ENCODE measurements around the gene TRPV5.

TRPV5 gene

GRCh38 chr7:142885311-142886230 lies 48.0 kb downstream of the TRPV5 start, which contains the start of gene TRPV6:
TSS of gene TRPV6 (minus strand) at chr7:142885745.
- no peak for DNase-seq (ENCODE audit: low read depth)

GRCh38 chr7:142884286-142884640 lies 49.3 kb downstream of the TRPV5 start:
- no peak for DNase-seq (ENCODE audit: low read depth)

- DNase-seq (ENCODE audit: low read depth): no peak
Measured at GRCh38 chr7:142883571-142884285, 49.8 kb downstream of the TRPV5 start.

DNA sequence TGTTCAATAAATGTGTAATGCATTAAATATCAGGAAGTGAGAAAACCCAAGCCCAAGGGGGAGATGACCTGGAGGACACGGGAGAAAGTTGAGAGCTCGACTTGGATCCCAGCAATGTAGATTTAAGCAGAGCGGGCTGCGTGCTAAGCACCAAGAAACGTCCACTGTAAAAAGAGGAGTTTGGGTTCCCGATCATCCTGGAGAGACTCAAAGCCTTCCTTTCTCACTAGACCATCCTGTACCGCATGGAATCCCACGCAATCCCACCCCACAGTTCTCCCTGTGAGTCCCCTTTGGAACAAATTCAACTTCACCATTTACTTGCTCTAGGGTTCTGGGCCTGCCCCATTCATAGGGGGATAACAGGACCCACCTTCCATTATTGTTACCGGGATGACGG lies 50.4 kb downstream of the TRPV5 start:
- no peak for DNase-seq (ENCODE audit: low read depth)

GRCh38 chr7:142882338-142882678 lies 51.2 kb downstream of the TRPV5 start:
- no peak for DNase-seq (ENCODE audit: low read depth)

GRCh38 chr7:142881586-142882337 lies 51.8 kb downstream of the TRPV5 start:
- DNase-seq (ENCODE audit: low read depth): no peak

GRCh38 chr7:142880876-142881505 lies 52.6 kb downstream of the TRPV5 start:
- peak; percentile 3 for DNase-seq (ENCODE audit: low read depth)

GRCh38 chr7:142879060-142879459 lies 54.5 kb downstream of the TRPV5 start:
- DNase-seq (ENCODE audit: low read depth): no peak

DNA sequence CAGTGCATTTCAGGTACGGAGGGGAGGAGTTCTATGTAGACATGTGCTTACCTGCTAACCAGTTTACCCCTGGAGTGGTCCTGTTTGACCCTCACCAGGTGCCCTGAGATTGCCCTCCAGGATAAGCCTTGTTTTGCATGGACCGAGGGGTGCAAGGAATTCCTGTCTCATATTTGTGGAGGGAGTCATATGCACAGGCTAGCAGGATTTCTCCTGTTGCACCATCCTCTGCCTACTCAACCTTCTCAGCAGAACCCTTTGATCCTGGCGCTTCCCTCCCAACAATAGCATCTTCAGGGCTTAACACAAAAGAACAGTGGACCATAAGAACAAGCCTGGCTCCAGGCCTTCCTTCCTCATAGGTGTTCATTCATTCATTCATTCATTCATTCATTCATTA lies 55.2 kb downstream of the TRPV5 start:
- no peak for DNase-seq (ENCODE audit: low read depth)

GRCh38 chr7:142876991-142877910 lies 56.3 kb downstream of the TRPV5 start:
- DNase-seq (ENCODE audit: low read depth): no peak

- no peak for DNase-seq (ENCODE audit: low read depth)
Measured at GRCh38 chr7:142876236-142876960, 57.1 kb downstream of the TRPV5 start.

DNA sequence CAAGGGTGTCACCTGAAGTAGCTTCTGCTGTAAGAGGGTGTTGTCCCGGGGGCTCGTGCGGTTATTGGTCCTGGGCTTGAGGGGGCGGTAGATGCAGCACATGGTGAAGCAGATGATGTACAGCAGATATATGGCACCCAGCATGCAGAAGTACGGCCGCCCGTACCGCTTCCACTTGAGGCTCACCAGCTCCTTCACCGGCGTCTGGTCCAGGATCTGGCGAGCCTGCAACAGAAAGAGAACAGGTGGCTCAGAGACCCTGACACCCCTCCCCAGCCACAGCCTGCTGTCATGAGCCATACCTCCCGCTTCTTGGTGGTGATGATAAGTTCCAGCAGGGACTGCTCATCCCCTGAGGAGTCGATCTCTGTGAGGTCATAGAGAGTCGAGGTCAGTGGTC lies 58.1 kb downstream of the TRPV5 start:
- DNase-seq (ENCODE audit: low read depth): no peak

DNA sequence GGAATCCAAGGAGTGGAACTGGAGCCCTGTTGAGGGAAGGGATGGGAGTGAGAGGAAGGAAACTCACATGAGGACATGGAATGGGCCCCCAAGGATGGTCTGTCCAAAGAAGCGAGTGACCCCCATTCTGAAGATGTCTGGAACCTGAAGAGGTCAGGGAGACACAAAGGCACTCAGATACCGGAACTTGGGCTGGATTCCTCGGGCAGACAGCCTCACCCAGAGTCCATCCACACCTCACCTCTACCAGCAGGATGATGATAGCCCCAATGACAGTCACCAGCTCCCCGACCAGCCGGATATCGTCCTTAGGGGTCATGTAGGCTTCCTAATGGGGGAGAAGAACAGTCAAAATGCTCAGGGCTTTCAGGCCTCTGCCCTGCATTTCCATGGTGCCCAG lies 58.7 kb downstream of the TRPV5 start:
- no peak for DNase-seq (ENCODE audit: low read depth)

DNA sequence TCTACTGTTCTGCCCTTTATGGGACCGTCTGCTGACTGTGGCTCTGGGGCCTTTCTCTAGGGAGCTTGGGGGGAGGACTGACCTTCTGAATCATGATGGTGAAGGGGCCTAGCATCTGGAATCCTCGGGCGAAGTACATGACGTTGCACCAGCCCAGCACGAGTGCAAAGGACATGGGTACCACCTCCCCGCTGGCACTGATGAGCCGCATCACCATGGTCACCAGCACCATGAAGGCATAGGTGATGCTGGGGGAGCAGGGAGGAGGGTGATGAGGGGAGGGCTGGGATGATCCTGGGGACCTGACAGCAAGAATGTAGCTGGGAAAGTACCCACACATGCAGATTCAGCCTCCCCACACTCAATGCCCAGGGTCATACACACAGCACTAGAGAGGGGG lies 59.1 kb downstream of the TRPV5 start:
- DNase-seq (ENCODE audit: low read depth): no peak

GRCh38 chr7:142873871-142874270 lies 59.7 kb downstream of the TRPV5 start:
- DNase-seq (ENCODE audit: low read depth): no peak

DNA sequence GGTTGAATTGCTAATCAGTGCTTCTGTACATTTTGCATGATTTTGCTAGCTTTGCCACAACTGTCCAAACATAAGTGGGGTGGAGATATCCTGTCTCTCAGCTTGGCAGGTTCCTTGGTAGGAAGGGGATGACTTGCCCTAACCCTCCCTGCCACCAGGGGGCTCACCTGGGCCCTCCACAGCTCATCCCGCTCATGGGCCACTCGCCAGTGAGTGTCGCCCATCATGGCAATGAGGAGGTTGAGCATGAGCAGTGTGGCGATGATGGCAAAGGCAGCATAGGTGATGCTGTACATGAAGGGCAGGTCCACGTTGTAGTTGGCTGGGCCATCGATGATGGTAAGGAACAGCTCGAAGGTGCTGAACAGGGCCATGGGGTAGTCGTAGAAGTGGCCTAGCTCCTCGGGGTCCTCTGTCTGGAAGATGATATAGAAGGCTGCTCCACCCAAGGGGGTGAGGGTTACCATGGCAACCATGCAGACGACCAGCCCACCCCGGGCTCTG lies 60.2 kb downstream of the TRPV5 start:
- DNase-seq (ENCODE audit: low read depth): no peak

DNA sequence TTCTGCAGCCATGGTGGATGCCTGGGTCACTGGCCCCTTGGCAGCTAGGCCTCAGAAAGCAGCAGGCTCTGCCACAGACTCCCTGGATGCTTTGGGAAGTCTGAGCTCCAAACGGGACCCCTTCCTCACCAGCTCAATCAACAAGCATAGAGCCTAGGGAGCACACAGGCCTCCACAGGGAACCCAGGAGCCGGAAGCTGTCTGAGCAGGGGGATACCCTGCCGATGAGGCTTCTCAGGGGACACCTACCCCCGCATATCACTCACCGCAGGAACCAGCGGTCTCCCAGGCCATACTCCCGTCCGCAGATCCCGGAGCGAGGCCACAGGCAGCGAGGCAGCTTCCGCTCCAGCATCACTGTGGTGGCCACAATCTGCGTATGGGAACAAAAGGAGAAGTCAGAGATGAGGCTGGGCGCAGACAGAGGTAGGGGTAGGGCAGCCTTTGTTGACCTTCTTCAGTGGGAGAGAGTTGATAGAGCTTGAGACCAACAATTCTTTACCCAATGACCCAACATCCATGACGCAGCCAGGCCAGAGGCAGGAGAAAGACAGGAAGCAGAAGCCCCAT lies 61.4 kb downstream of the TRPV5 start:
- no peak for DNase-seq (ENCODE audit: low read depth)

- no peak for DNase-seq (ENCODE audit: low read depth)
Measured at GRCh38 chr7:142871260-142872105, 62.1 kb downstream of the TRPV5 start.
